ENCODE data around the gene MTMR4.
"Not testable (repeated sequence)": the region's sequence is repeated elsewhere in the genome, so short reads cannot be mapped to it uniquely, and the experiment has no call there.

The MTMR4 gene

GRCh38 chr17:58513965-58514769, at the start of gene MTMR4:
MTMR4 (minus strand) TSS chr17:58514638; CDS start chr17:58514407, 231 bp downstream.
- peak; percentile 69 for DNase-seq

GRCh38 chr17:58560511-58560910, 46.1 kb upstream of the MTMR4 start:
- DNase-seq = no peak

- no peak for DNase-seq
Observed at GRCh38 chr17:58557981-58558380, 43.5 kb upstream of the MTMR4 start.

GRCh38 chr17:58556833-58557250, 42.4 kb upstream of the MTMR4 start:
- DNase-seq = peak; percentile 70

GRCh38 chr17:58555109-58555508, 40.7 kb upstream of the MTMR4 start:
- not testable (repeated sequence) for DNase-seq

GRCh38 chr17:58541249-58541648, 26.8 kb upstream of the MTMR4 start:
- DNase-seq = peak; percentile 42

- DNase-seq = no peak
Observed at GRCh38 chr17:58539698-58540097, 25.3 kb upstream of the MTMR4 start.

GRCh38 chr17:58538811-58539409, 24.5 kb upstream of the MTMR4 start:
- DNase-seq = no peak

GRCh38 chr17:58537266-58537665, 22.8 kb upstream of the MTMR4 start:
- no peak for DNase-seq

GRCh38 chr17:58536542-58536941, 22.1 kb upstream of the MTMR4 start:
- no peak for DNase-seq

- no peak for DNase-seq
Observed at GRCh38 chr17:58535431-58535830, 21.0 kb upstream of the MTMR4 start.

- peak; percentile 95 for DNase-seq
Observed at GRCh38 chr17:58534901-58535421, 20.5 kb upstream of the MTMR4 start.

GRCh38 chr17:58534331-58534730, 19.9 kb upstream of the MTMR4 start:
- DNase-seq = no peak

GRCh38 chr17:58533616-58534188, 19.3 kb upstream of the MTMR4 start:
- DNase-seq = no peak

GRCh38 chr17:58532555-58532951, 18.1 kb upstream of the MTMR4 start:
- DNase-seq = no peak

- DNase-seq = peak; percentile 49
Observed at GRCh38 chr17:58531661-58532554, 17.5 kb upstream of the MTMR4 start.

GRCh38 chr17:58531122-58531521, 16.7 kb upstream of the MTMR4 start:
- DNase-seq = no peak

- DNase-seq = no peak
Observed at GRCh38 chr17:58530655-58531054, 16.2 kb upstream of the MTMR4 start.

- DNase-seq = no peak
Observed at GRCh38 chr17:58529275-58529674, 14.8 kb upstream of the MTMR4 start.

- no peak for DNase-seq
Observed at GRCh38 chr17:58528443-58528842, 14.0 kb upstream of the MTMR4 start.

GRCh38 chr17:58527949-58528348, 13.5 kb upstream of the MTMR4 start:
- peak; percentile 66 for DNase-seq

- DNase-seq = no peak
Observed at GRCh38 chr17:58527306-58527705, 12.9 kb upstream of the MTMR4 start.

- DNase-seq = no peak
Observed at GRCh38 chr17:58525239-58525638, 10.8 kb upstream of the MTMR4 start.

Data from inflammatory macrophage treated with lipopolysaccharide for 4 hours (primary cell).